Right forelimb (tissue), 1 donor: ENCODE measurements around the gene KCNK6.

Source experiments
- DNase-seq: peaks from one replicate; pipeline ENCODE4 v3.0.0-alpha.2; 2018

The KCNK6 gene

DNA sequence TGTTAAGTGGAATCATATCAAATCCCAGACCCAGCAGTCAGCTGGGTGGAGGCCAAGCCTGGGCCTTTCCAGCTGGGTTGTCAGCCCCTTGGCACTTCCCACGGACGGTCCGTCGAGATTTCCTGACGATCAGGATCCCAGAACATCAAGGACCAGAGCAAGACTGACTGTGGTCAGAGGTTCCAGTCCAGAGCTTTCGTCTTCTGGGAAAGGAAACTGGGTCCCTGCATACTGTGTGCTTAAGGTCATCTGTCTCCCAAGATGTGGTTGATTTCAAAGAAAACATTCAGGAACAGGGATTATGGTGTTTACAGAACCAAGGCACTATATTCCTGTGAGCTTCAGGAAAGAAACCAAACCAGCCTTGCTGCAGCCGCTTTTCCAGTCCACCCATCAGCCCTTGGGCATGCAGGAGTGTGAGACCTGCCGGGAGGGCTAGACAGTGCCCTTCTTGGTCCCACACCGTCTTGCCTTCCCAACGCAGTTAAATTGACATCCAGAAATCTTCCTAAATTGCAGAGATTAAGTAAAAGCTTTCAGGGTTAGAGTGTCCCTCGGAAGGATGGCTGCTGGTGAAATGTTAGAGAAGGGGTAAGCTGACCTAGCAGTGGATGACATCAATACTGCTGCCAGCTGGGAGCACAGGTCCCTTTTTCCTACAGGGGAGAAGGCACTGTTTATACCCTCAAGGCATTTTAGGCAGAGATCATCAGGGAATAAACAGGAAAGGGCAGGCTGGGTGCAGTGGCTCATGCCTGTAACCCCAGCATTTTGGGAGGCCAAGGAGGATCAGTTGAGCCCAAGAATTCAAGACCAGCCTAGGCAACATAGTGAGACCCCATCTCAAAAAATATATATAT is 20.6 kb upstream of the KCNK6 start:
- DNase-seq = no peak

DNA sequence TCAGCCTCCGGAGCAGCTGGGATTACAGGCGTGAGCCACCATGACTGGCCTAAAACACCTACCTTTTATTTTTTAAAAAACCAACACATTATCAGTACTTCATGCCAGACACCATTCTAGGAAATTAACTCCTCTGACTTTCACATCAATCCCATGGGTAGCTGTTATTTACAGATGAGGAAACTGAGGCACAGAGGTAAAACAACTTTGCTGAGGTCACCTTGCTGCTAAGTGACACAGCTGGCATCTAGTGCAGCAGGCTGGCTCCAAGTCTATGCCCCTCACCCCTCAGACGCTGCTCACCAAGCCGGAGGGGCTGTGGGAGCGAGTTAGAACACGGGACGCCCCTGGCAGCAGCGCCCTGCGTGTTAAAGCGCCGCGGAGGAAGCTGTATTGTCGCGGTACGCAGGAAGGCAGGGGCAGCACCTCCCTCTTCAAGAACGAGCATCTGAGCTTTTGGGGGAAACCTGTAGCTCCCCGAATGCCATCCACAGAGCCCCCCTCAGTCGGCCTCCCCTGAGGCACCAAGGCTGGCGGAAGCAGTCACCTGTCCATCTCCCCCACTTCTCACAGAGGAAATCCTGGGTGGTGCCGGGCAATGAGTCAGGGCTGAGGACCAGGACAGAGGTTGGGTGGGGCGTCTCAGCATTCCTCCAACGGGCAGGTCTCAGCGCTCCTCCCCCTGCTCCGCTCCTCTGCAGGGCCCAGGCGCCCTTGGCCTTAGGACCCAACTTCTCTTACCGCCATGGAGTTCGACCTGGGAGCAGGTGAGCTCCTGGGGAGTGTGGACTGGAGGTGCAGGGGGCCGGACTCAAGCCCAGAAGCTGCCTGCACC is 15.9 kb upstream of the KCNK6 start, which contains the start of gene C19orf33:
TSS of gene C19orf33 (plus strand) at position 735 of the 835 bp plus-strand sequence. CDS start at position 746, 11 bp downstream.
- no peak for DNase-seq

DNA sequence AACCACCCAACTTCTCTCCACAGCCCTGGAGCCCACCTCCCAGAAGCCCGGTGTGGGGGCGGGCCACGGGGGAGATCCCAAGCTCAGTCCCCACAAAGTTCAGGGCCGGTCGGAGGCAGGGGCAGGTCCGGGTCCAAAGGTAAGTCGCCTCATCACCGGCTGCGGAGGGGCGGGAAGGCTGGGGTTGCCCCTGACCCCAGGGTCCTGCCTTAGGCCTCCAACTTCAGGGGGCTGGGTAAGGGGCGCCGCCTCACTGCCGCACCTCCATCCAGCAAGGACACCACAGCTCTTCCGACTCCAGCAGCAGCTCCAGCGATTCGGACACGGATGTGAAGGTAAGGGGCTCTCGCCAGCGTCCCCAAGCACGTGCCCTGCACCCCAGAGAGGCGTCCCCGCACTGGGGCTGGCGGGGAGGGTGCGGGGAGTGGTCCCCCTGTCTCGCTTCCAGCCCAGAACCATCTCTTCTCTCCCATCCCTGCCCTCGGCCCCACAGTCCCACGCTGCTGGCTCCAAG is 15.2 kb upstream of the KCNK6 start:
- DNase-seq = no peak

DNA sequence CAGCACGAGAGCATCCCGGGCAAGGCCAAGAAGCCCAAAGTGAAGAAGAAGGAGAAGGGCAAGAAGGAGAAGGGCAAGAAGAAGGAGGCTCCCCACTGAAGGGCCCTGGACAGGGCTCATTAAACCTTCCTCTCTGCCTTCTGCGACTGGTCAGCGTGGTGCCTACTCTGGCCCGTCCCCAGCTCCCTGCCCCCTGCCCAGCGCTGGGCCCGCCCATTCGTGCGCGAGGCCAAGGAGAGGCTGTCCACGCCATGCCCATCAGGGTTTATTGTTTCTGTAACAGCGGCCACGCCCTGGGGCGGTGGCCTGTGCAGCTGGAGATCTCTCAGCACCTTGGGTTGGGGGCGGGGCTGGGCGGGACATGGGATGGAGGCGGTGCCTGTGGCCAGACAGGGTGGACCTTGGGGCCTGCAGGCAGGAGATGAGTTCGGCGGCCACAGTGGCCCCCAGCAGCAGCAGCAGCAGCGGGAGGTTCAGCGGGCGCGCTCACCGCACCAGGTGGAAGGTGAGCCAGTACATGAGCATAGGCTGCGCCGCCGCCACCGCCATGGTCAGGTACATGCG is 14.7 kb upstream of the KCNK6 start:
- no peak for DNase-seq

- no peak for DNase-seq
These were observed 13.4 kb upstream of the KCNK6 start for GRCh38 chr19:38306236-38306635.

DNA sequence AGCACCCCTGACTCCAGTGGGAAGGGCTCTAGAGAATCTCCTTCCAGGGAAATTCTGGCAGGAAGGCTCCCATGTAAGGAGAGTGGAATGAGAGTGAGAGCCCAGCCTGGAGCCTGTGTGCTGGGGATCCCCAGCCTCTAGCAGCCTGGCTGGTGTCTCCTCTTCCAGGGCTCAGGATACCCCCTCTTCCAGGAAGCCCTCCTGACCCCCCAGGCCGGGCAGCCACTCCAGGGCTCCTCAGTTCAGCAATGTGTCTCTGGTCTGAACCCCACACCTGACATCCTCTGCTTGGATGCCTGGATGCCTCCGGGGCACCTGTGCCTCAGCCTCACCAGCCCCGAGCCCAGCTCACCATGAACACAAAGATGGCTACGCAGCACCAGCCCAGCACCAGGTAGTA is 12.6 kb upstream of the KCNK6 start:
- no peak for DNase-seq

- no peak for DNase-seq
These were observed 12.0 kb upstream of the KCNK6 start for GRCh38 chr19:38307597-38307996.

GRCh38 chr19:38308006-38308766 is 11.5 kb upstream of the KCNK6 start:
- DNase-seq = no peak

GRCh38 chr19:38308926-38309614 is 10.6 kb upstream of the KCNK6 start:
- DNase-seq = no peak

DNA sequence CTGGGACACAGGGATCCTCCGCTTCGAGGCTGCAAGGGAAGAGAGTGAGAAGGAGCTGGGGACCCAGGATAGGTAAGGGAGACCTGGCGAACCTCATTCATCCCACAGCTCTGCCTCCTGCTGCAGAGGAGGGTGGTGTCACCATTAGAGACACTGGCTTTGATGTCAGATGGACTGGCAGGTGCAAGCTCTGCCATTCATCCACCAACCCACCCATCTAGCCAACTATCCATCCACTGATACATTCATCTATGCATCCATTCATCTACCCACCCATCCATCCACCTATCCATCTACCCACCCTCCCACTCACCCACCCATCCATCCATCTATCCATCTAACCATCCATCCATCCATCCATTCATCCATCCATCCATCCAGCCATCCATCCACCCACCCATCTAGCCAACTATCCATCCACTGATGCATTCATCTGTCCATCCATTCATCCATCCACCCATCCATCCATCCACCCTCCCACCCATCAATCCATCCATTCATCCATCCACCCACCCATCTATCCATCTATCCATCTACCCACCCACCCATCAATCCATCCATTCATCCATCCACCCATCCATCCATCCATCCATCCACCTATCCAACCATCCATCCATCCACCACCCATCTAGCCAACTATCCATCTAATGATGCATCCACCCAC is 9.9 kb upstream of the KCNK6 start:
- DNase-seq = no peak

- no peak for DNase-seq
These were observed 9.4 kb upstream of the KCNK6 start for GRCh38 chr19:38310279-38310670.

DNA sequence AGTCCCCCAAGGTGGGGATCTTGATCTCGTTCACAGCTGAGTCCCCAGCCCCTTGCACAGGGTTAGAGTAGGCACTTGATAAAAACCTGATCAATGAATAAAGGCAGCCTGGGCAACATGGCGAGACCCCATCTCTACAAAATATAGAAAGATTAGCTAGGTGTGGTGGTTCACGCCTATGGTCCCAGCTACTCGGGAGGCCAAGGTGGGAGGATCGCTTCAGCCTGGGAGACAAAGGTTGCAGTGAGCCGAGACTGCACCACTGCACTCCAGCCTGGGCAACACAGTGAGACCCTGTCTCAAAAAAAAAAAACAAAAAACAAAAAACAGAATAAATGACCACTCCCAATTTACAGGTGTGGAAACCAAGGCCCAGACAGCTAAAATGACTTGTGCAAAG is 8.7 kb upstream of the KCNK6 start:
- no peak for DNase-seq

DNA sequence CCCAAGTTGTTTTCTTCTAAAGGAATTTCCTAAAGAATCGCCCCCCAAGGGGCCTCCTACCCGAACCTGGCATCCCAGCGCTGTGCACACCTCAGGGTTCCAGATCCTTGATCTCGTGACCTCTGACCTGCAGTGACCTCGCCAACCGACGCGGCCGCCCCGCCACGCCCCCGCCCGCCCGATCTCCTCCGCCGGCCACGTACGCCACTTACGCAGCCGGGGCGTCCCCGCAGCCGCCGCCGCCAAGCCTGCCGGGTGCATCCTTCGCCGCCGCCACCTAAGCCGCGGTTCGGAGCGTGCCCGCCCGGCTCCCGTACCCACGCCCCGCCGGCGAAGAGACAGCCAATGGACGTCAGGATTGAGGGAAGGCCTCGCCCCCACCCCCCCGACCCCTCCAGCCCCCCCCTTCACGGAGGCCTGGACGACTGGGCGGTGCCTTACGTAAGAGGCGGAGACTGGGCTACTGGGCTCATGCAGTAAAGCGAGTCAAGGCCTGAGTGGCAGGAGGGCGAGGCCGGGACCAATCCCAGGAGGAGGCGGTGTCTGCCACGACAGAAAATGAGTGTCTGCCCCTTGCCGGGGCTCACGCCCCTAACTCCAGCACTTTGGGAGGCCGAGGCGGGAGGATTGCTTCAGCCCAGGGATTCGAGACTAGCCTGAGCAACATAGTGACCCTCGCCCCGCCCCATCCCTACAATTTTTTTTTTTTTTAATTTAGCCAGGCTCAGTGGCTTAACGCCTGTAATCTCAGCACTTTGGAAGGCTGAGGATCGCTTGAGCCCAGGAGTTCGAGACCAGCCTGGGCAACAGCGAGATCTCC is 3.8 kb upstream of the KCNK6 start, which contains the start of gene YIF1B:
TSS of gene YIF1B (minus strand) at position 291 of the 820 bp plus-strand sequence. CDS start at position 261, 30 bp downstream.
- DNase-seq = peak; percentile 98

DNA sequence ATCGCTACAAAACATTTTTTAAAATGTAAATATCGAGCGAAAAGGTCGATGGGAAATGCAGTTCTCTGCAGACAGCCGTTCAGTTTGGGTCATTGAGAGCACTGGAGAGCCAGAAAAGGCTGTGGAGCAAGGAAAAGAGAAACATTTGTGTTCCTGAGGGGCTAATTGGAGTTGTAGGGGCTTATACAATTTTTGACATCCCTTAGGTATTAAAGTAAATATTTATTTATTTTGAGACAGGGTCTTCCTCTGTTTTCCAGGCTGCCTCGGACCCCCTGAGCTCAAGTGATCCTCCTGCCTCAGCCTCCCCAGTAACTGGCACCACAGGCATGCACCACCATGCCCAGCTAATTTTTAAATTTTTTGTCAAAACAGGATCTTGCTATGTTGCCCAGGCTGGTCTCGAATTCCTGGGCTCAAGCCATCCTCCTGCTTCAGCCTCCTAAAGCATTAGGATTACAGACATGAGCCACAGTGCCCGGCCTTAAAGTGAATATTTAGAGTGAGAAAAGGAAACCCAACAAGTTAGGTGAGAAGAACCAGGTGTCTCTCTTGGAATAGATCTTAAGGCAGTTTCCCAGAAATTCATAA is 3.1 kb upstream of the KCNK6 start:
- DNase-seq = no peak

GRCh38 chr19:38317104-38317612 is 2.5 kb upstream of the KCNK6 start:
- DNase-seq = no peak

- no peak for DNase-seq
These were observed 985 bp upstream of the KCNK6 start for GRCh38 chr19:38318660-38319059.

- DNase-seq = no peak
These were observed 1.3 kb downstream of the KCNK6 start for GRCh38 chr19:38320969-38321339.

DNA sequence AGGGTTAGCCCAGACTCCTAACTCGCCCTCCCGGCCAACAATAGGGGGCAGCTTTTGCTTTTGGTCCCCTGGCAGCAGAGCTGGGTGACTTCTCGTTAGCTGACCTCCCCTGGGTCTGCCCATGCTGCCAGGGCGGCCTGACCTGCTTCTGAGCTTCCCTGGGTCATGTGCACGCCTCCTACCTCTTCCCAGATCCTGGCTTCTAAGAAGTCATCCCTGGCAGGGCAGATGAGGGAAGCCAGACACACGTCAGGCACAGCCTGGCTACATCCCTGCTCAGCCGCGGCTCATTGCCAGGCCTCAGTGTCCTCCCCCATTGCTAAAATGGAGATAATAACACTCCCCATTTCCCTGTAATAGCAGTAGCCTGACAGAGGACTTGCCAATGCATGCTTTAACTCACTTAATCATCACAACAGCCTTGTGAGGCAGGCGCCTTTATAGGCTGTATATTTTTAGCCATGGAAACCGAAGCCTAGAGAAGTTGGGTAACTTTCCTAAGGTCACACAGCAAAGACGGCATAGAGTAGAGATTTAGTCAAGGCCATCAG is 2.1 kb downstream of the KCNK6 start:
- no peak for DNase-seq

DNA sequence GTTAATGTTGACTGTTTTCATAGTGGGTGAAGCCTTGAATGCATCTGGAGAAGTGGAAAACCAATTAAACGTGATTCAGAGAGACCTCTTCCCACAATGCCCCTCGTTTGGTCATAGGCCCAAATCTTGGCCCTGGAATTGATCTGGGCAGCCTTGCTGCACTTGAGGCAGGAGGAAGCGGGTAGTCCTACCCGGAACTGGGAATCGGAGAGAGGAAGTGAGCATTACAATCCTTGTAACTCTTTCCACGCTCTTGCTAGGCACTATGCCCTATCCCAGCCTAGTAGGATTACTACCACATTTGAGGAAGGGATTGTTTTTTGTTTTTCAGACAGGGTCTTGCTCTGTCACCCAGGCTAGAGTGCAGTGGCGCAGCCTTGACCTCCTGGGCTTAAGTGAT is 3.6 kb downstream of the KCNK6 start:
- DNase-seq = no peak
